ENCODE measurements around the gene ALS2CL. TPM values are rescaled to one million over a fixed set of nuclear protein-coding genes. Genes with fewer than 3 reads are reported as not detected.

Gene ALS2CL
- polyA plus RNA-seq, 2 of the 4 experiments (the other 2 are of a cell fraction): 2.3 to 4.0 TPM

GRCh38 chr3:46693892-46694226, 380 bp upstream of the ALS2CL start:
- WGBS (ENCODE audit: missing lambda C conversion rate): no CpG with 5 or more reads among the region's 30 CpGs
- H3K4me3 ChIP-seq: peak overlapping the region; percentile 80
- CTCF ChIA-PET: interaction anchor here (0.9 to 2.6 kb wide), 5 partner anchors 9 to 204 kb away, joined by 3 to 6 read pairs (median 3); no protein-coding TSS in a partner anchor
- peaks cover 27% of the 10 kb centered on the region for H3K4me1 ChIP-seq
- FAIRE-seq: no peak
- H3K27ac ChIP-seq: peak overlapping the region; percentile 76 to 88
- no peak for DNase-seq (ENCODE audit: low read depth in 1 of 2, low spot score in 1 of 2)
- TF ChIP-seq MYC (IDR thresholded peaks at IDR 0.05; ENCODE audit: borderline replicate concordance, low read length) (no peak), NR3C1 (IDR thresholded peaks at IDR 0.05) (no peak)
- no peaks in the 10 kb centered on the region for H3K9me3 ChIP-seq
- peak; percentile 19; a peak in 4 of 6 replicates for ATAC-seq
- peak overlapping the region; percentile 99 for H3K4me2 ChIP-seq
- POLR2A ChIA-PET: interaction anchor here (0.6 kb wide), 1 partner anchor 1095 kb away, joined by 3 read pairs; no protein-coding TSS in a partner anchor

DNA sequence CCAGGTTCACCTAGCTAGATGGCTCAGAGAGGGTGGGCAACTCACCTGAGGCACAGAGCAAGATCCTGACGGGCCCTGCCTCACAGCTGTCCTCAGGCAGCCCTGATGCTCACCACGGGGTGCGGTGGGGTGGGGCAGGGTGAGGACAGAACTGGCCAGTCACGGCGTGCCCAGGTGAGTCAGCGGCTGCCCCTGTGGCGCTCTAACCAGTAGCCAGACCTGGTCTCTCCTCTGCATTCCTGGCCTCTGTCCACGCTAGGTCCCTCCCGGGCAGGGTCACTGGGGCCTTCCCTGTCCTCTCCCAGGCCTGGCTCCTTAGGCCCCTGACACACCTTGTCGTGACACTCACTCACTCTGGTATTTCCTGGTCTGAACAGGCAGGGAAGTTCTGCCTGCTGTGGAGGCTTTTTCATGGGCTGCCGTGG, 901 bp downstream of the ALS2CL start:
- ChIA-PET CTCF (interaction anchor here (1.2 to 2.6 kb wide), 5 partner anchors 13 to 217 kb away, joined by 3 to 6 read pairs (median 4); no protein-coding TSS in a partner anchor), POLR2A (no interaction called here)
- Histone ChIP-seq H3K9me3 (no peaks in the 10 kb centered on the region), H3K4me2 (peak overlapping the region; percentile 99), H3K27ac (peak overlapping the region; percentile 76 to 88), H3K4me3 (peak overlapping the region; percentile 80), H3K4me1 (peaks cover 27% of the 10 kb centered on the region)
- peak; percentile 1 for TF ChIP-seq MAFK (IDR thresholded peaks at IDR 0.05; ENCODE audit: partially characterized antibody)
- no peak for TF ChIP-seq FOSL2 (IDR thresholded peaks at IDR 0.05)
- peak; percentile 55 for TF ChIP-seq FOSL2 (CRISPR knock-in tag; IDR thresholded peaks at IDR 0.05)
- TF ChIP-seq NFE2L2 (conservative IDR thresholded peaks at IDR 0.05; ENCODE audit: low read length): peak; percentile 34; the same call in 1 of the 2 replicates
- no peak for TF ChIP-seq RNF2 (IDR thresholded peaks at IDR 0.05; ENCODE audit: borderline replicate concordance, low read depth)
- TF ChIP-seq MAX (IDR thresholded peaks at IDR 0.05): 0 out of 2 replicates have a peak, but pooled peaks have one; percentile 4
- 15% methylated on average over 8 of the region's 11 CpGs for WGBS (ENCODE audit: missing lambda C conversion rate)
- DNase-seq (ENCODE audit: low read depth in 1 of 2, low spot score in 1 of 2) (peak; percentile 36 to 67), ATAC-seq (peak; percentile 43 to 58), FAIRE-seq (no peak)

GRCh38 chr3:46690798-46691197, 2.7 kb downstream of the ALS2CL start:
- ATAC-seq (peak in 1 of 2 experiments; percentile 13; a peak in 1 of 6 replicates), FAIRE-seq (no peak), DNase-seq (ENCODE audit: low read depth in 1 of 2, low spot score in 1 of 2) (peak in 1 of 2 experiments; percentile 29)
- CTCF ChIA-PET: no interaction called here
- H3K27ac ChIP-seq: no peak overlapping the region
- 40% methylated on average over 2 of the region's 5 CpGs for WGBS (ENCODE audit: missing lambda C conversion rate)
- H3K9me3 ChIP-seq: no peaks in the 10 kb centered on the region
- H3K4me2 ChIP-seq: peak overlapping the region; percentile 25; the same call in 1 of the 3 replicates
- no peak overlapping the region for H3K4me3 ChIP-seq
- POLR2A ChIA-PET: no interaction called here
- TF ChIP-seq E2F6 (IDR thresholded peaks at IDR 0.05; ENCODE audit: borderline replicate concordance, low read depth) (no peak), PBX3 (IDR thresholded peaks at IDR 0.05) (no peak), HOXB13 (CRISPR knock-in tag; IDR thresholded peaks at IDR 0.05; ENCODE audit: low read depth) (no peak), EP300 (IDR thresholded peaks at IDR 0.05) (no peak), HES2 (IDR thresholded peaks at IDR 0.05) (no peak), HMGXB4 (CRISPR knock-in tag; IDR thresholded peaks at IDR 0.05; ENCODE audit: borderline replicate concordance) (no peak), POLR2AphosphoS2 (conservative IDR thresholded peaks at IDR 0.05; ENCODE audit: low read length) (no peak), ZSCAN20 (CRISPR knock-in tag; IDR thresholded peaks at IDR 0.05) (no peak), MAFK (IDR thresholded peaks at IDR 0.05; ENCODE audit: partially characterized antibody) (no peak), RARB (CRISPR knock-in tag; IDR thresholded peaks at IDR 0.05) (no peak), CHD2 (IDR thresholded peaks at IDR 0.05; ENCODE audit: low read length, partially characterized antibody) (no peak), RNF2 (IDR thresholded peaks at IDR 0.05; ENCODE audit: borderline replicate concordance, low read depth) (no peak), HOXB5 (CRISPR knock-in tag; IDR thresholded peaks at IDR 0.05) (no peak), JUNB (IDR thresholded peaks at IDR 0.05) (no peak)
- H3K4me1 ChIP-seq: peaks cover 27% of the 10 kb centered on the region
